Effector CD8-positive, alpha-beta T cell (primary cell): ENCODE results near the gene FBXO24.
A peak's percentile ranks its signal among the peaks of the same experiment; 100 is the strongest.
"Not testable (repeated sequence)": the region's sequence is repeated elsewhere in the genome, so short reads cannot be mapped to it uniquely, and the experiment has no call there.

Source experiments
- DNase-seq: peaks from one replicate; lab custom pipeline; 2025; lab: John Stamatoyannopoulos, UW

Gene FBXO24

DNA sequence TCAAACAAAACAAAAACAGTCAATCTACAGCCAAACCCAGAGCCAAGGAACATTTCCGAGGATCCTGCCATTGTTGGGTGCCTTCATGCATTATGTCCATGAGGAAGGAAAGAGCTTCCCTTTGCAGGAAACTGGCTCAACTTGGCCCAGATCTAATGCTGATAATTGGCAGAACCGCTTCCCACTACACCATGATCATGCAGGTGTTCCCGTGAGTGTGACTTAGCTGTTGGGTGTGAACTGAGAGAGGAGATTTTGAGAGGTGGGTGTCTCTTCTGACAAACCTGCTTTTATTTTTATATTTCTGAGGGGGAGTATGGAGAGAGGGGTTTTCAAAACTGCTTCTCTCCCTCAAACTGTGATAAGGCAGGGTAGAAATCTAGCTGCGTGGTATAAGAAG is 27.0 kb upstream of the FBXO24 start:
- no peak for DNase-seq

GRCh38 chr7:100561491-100562194 is 24.5 kb upstream of the FBXO24 start:
- DNase-seq = no peak

DNA sequence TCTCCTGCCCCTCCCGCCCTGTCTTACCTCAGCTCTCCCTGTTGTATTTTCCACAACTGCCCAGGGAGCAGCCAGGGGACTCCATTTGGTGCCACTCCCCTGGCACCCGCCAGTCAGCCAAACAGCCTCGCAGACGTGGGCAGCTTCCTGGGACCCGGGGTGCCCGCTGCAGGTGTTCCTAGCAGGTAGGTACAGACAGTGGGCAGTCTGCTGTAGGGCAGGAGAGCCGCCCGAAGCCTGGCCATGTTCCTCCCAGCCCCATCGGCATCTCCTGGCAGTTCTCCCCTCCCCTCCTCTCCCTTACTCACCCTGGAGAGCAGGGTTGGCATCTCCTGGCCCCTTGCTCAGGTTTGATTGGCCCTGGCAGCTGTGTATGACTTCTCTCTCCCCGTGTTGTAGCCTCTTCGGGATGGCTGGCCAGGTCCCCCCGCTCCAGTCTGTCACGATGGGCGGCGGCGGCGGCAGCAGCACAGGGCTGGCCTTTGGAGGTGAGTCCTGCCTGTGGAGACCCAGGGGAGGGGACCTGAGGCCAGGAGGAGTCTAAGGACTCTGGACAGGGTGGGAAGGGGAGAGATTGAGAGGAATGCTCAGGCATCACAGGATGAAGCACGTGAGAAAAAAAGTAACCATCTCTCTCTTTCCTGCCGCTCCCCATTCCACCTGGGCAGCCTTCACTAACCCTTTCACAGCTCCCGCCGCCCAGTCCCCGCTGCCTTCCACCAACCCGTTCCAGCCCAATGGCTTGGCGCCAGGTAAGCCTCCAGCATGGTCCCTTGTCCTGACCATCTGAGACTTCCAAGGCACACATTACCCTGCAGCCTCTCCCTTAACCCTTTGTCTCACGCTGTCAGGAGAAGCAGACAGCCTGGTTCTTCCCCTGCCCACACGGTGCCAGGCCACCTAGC is 23.7 kb upstream of the FBXO24 start:
- DNase-seq = no peak

GRCh38 chr7:100563100-100563564 is 23.0 kb upstream of the FBXO24 start:
- no peak for DNase-seq

DNA sequence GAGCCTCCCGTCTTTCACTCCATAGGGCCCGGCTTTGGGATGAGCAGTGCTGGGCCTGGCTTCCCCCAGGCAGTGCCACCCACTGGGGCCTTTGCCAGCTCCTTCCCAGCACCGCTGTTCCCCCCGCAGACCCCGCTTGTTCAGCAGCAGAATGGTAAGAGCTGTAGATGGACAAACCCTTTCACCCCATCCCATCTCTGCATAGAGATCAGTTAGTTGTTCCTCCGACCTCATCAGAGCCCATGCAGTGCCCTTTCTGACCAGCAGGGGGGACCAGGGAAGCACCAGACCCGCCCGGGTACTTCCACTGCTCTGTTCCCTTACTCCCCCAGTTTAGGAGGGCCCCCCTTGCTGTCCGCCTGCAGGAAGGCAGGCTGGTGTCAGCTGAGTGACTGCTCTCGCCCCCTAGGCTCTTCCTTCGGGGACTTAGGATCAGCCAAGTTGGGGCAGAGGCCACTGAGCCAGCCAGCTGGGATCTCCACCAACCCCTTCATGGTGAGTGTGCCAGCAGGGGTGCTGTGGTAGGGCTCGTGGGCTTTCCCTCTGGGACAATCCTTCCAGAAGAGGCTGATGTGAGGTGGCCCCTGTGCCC is 22.2 kb upstream of the FBXO24 start:
- peak; percentile 75 for DNase-seq

DNA sequence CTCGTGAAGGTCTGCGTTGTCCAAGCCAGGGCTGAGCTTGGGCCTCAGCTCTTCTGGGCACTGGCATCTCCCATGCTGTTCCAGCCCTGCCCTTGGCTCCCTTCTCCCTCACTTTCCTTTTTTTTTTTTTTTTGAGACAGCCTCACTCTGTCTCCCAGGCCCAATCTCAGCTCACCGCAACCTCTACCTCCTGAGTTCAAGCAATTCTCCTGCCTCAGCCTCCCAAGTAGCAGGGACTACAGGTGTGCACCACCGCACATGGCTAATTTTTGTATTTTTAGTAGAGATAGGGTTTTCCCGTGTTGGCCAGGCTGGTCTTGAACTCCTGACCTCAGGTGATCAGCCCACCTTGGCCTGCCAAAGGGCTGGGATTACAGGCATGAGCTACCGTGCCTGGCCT is 21.7 kb upstream of the FBXO24 start:
- not testable (repeated sequence) for DNase-seq

GRCh38 chr7:100565133-100565571 is 21.0 kb upstream of the FBXO24 start:
- DNase-seq = no peak

DNA sequence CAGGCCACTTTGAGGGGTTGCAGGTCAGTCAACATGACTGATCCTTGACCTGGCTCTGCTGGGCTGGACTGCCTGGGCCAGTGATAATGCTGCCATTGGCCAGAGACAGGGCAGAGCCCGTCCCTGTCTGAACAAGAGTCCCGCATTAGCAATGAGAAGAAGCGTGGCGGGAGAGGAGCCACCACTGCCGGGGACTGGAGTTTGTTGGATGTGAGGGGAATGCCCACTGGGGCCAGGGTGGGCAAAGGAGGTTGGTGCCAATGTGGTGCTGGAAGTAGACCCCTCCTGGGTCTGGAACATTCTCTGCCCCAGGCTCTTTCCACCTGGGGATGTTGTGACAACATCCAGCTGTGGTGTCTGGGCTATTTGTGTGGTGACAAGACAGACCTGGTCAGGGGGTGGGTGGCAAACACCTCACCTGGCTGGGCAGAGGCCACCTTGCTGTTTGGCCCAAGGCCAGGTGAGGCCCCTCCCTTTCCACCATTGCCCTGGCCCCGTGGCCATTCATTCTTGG is 20.1 kb upstream of the FBXO24 start:
- DNase-seq = no peak

GRCh38 chr7:100567031-100567730 is 18.9 kb upstream of the FBXO24 start:
- DNase-seq = no peak

DNA sequence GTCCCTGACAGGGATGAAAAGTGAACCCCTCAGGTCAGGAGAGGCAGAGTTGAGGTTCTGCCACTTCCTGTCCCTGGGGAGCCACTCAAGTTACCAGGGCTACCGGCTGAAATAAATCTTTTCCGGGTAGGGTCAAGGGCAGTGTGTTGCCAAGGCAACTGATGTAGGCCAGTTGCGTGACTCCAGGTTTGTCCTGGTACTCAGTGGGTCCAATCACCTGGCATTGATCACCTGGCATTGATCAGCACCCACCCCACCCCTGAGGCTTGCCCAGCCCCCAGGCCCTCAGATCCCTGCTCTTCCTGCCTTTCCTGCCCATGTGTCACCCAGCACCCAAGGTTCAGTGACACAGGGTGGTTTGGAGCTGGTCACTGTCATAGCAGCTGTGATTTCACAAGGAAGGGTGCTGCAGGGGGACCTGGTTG is 18.4 kb upstream of the FBXO24 start:
- DNase-seq = no peak

DNA sequence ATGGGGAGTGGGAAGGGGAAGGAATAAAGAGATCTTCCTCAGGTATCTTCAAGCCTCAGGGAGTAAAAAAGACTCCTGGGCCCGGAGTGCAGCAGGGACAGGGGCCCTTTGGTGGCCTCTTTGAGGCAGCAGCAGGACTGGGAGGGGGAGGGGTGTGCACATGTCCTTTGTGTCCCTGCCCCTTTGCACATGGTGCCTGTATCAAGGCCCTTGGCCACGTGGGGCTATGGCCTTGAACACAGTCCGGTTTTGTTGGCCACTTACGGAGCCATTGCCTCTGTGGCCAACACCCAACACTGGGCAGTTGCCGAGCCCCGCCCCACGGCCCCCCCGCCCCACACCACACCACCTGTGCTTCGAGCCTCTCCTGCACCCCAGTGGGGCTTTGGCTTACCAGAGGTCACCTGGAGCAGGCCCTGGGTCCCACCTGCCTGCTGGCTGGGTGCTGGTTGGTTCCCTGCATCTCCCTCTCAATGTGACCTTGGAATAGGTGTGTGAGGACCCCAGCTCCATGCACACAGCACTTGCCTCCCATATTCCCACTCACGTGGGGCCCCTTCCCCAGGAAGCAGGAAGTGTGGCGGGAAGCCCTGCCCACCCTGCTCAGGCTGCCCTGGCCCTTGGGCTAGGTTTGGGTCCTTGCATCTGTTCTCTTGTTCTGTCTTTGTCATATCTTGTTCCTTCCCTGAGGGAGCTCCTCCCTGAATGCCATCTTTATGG is 17.8 kb upstream of the FBXO24 start:
- no peak for DNase-seq

DNA sequence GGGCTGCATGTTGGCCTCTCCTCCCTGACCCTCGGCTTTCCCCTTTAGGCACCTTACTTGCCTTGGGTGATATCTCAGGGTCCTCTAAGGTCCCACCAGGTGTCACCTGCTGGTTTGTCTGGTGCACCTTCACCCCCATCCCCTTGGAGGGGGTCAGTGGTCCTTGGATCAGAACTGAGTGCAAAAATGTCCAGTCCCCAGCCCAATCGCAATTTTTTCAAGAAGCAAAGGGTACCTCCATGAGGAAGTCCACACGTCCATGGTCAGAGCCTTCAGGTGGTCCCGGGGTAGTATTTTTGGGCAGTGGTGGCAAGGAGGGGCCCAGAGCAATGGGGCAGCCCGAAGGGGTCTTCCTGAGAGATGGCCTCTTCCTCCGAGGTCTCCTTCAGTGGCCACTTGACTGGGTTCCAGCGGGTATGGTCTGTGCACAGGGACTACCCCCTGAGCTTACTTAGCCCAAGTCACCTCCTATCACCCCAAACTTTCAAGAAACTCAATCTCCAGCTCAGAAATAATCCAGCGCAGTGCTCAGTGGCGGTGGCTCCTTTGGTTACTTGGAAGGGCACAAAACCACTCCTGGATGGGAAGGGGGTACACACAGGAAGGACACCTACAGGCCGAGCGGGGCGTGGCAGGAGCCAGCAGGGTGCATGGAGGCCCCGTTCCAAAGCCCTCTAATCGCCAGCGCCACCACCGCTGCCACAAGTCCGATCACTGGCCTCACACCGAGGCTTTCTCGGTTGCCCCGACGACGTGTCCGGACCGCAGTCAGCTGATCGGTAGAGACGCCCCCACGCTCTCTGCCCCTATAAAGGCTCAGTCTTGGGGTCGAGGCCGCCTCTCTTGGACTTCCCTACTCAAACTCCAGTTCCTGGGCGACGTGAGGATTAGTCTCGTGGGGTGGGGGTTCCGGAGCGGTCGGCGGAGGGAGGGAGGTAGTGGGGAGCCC is 17.0 kb upstream of the FBXO24 start:
- DNase-seq = peak; percentile 24

- no peak for DNase-seq
Observed at GRCh38 chr7:100570954-100571828, 14.9 kb upstream of the FBXO24 start.

GRCh38 chr7:100571829-100572116 is 14.4 kb upstream of the FBXO24 start:
- no peak for DNase-seq

DNA sequence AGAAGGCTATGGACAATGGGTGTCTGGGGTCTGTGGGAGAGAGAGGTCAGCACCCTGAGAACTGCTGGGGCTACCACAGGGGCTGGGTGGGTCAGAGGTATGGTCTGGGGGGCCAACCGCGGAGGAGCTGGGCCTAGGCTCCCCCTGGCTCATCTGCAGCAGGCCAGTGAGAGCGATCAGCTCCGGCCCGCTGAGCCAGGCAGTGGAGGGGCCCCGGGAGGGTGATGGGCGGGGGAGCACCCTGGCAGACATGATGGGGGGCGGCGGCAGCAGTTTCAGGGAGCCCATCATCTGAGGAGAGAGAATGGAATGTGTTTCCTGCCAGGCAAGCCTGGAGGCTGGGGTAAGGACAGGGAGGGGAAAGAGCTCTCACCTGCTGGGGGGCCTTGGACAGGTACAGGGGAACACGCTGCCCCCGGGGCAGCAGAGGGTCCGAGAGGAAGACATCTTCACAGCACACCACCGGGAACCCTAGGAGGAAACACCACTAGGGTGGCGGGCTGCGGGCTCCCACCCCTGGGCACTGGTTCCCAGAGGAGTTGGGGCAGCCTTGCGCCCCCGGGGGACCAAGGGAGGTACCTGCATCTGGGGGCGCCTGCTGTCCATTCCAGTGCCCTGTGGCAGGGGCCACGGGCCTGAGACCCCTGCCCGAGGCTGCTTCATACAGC is 13.7 kb upstream of the FBXO24 start:
- DNase-seq = no peak

DNA sequence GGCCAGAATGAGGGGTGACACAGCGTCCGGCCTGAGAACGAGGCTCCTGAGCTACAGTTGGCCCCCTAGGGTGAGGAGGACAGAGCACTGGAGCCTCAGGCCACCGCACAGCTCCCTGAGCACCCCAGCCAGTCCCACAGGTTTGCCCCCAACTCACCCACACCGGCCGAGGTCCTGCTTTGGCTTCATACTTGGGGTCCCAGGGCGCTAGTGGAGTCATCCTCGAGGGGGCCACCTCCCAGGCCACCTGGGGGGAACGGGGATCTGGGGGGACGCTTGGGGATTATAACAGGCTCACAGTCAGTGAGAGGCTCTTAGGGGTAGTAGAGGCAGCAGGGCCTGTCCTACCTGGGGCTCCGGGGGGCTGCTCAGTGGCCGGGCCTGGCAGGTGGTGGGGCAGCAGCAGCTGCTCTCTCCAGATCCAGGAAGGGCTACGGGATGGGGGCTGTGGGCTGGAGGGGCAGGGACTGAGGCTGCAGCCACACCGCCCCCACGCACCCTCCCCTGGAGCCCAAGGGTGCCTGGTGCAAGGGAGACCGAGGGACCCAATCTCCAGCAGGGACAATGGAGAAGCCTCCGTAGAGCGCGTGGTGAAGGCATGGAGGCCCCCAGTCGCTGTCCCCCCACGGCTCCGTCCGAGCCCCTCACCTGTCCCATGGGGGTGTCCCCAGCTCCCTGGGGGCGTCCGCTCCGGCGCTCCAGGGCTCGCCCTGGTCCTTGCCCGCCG is 13.0 kb upstream of the FBXO24 start:
- no peak for DNase-seq

DNA sequence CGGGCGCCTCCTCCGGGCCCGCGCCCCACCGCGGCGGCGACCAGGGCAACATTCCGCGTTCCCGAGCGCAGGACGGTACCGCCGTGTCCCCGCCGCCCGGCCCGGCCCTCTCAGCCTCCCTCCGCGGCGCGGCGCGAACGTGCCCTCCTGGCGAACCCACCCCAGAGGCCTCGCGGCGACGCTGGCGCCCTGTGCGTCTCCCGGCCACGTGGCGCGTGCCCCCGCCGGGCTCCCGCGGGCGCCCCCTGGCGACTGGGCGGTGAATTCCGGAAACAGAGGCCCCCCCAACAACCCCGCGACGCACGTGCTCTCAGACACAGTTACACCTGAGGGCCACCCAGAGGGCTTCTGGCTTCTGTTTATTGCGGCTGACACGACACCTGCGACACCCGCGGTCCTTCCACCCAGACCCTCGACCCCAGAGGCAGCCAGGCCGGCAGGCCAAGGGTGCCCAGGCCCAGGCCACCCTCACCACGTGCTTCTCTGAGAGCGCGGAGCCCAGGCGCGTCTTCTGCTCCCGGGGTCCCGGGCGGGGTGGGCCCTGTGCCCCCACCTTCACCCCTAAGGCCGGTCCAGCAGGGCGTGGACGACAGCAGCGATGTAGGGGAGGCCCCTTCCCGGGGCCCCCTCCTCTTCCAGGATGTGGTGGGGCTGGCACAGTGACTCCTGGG is 12.3 kb upstream of the FBXO24 start, which contains the start of gene SAP25:
SAP25 (minus strand) TSS at position 210 of the 671 bp plus-strand sequence; CDS start at position 52, 158 bp downstream.
- no peak for DNase-seq
